IMR-90 (cell line): ENCODE measurements around the gene ADGRB3. TPM values are rescaled to one million over a fixed set of nuclear protein-coding genes. Genes with fewer than 3 reads are reported as not detected.

ENCODE experiments used
- ATAC-seq: fragments of 200-7000 bp; cut with Tn5 transposase; 2 replicates; pipeline ENCODE4 v1.9.1; 2020; ENCODE audit warnings: low read depth, mild to moderate bottlenecking, moderate library complexity
- BruUV-seq: library from RNA; stranded (reverse); fragments of 400-500 nt; replicated peaks from 2 replicates; lab custom pipeline; 2021; lab: Mats Ljungman, UMichigan
- CTCF ChIA-PET: fragments of 300-600 bp; formaldehyde crosslinking; extraction: SDS; loops from one replicate; lab custom pipeline; 2021; ENCODE audit warnings: antibody characterized with exemption; lab: Yijun Ruan, JAX
- POLR2A ChIA-PET: fragments of 300-600 bp; sonication (Branson Sonifier 250); formaldehyde crosslinking; loops from one replicate; lab custom pipeline; 2022; ENCODE audit warnings: antibody characterized with exemption; ENCODE audit not compliant: unreplicated experiment; lab: Charles Lee
- DNase-seq: peaks from one replicate; pipeline ENCODE4 v3.0.0; 2013
- H2AFZ ChIP-seq: replicated peaks from 2 replicates; pipeline ENCODE3; 2013; ENCODE audit warnings: low read length, mild to moderate bottlenecking; ENCODE audit not compliant: poor library complexity
- H2AK5ac ChIP-seq: 2 replicates; pipeline ENCODE4 v1.6.1; 2013; ENCODE audit warnings: low read depth, low read length, inconsistent platforms
- H2AK9ac ChIP-seq: replicated peaks from 2 replicates; pipeline ENCODE3; 2013; ENCODE audit warnings: mild to moderate bottlenecking, low read depth, low read length, moderate library complexity; ENCODE audit not compliant: poor library complexity
- H2BK120ac ChIP-seq: 2 replicates; pipeline ENCODE4 v1.6.1; 2013; ENCODE audit warnings: low read depth, low read length, inconsistent platforms
- H2BK15ac ChIP-seq: 3 replicates; pipeline ENCODE4 v1.6.1; 2013; ENCODE audit warnings: low read depth, low read length, inconsistent platforms
- H2BK20ac ChIP-seq: 2 replicates; pipeline ENCODE4 v1.6.1; 2013; ENCODE audit warnings: low read depth, mild to moderate bottlenecking, inconsistent platforms, low read length, moderate library complexity
- H2BK5ac ChIP-seq: 2 replicates; pipeline ENCODE4 v1.6.1; 2013; ENCODE audit warnings: mild to moderate bottlenecking, low read depth, low read length, inconsistent platforms; ENCODE audit not compliant: poor library complexity, severe bottlenecking
- H3K14ac ChIP-seq: replicated peaks from 2 replicates; pipeline ENCODE4 v1.6.1; 2013; ENCODE audit warnings: low read depth, low read length, inconsistent platforms
- H3K18ac ChIP-seq: 2 replicates; pipeline ENCODE4 v1.6.1; 2013; ENCODE audit warnings: low read depth, low read length, control low read depth
- H3K23ac ChIP-seq: 2 replicates; pipeline ENCODE4 v1.6.1; 2013; ENCODE audit warnings: low read depth, low read length, inconsistent platforms
- H3K27ac ChIP-seq: 2 replicates; pipeline ENCODE4 v1.5.1; 2013; ENCODE audit warnings: mild to moderate bottlenecking, control low read depth, low read length; ENCODE audit not compliant: insufficient read depth
- H3K27me3 ChIP-seq: 2 replicates; pipeline ENCODE4 v1.6.1; 2013; ENCODE audit warnings: low read length; ENCODE audit not compliant: control insufficient read depth, insufficient read depth
- H3K36me3 ChIP-seq: 2 replicates; pipeline ENCODE4 v1.6.1; 2013; ENCODE audit warnings: low read length, mixed read lengths; ENCODE audit not compliant: control insufficient read depth, insufficient read depth
- H3K4ac ChIP-seq: 2 replicates; pipeline ENCODE4 v1.6.1; 2013; ENCODE audit warnings: low read depth, low read length, inconsistent platforms
- H3K4me1 ChIP-seq: 2 replicates; pipeline ENCODE4 v1.6.1; 2013; ENCODE audit warnings: low read length, mixed read lengths; ENCODE audit not compliant: control insufficient read depth, insufficient read depth
- H3K4me2 ChIP-seq: 2 replicates; pipeline ENCODE4 v1.6.1; 2013; ENCODE audit warnings: low read depth, mild to moderate bottlenecking, control low read depth, low read length, moderate library complexity
- H3K4me3 ChIP-seq: 2 replicates; pipeline ENCODE4 v1.5.1; 2013; ENCODE audit warnings: low read depth, mild to moderate bottlenecking, control low read depth, low read length, moderate library complexity; ENCODE audit not compliant: insufficient read depth
- H3K56ac ChIP-seq: 2 replicates; pipeline ENCODE4 v1.6.1; 2013; ENCODE audit warnings: low read length, inconsistent platforms; ENCODE audit not compliant: insufficient read depth; ENCODE audit errors: extremely low read depth
- H3K79me1 ChIP-seq, 2 experiments: 2 replicates each; pipeline ENCODE4 v1.6.1; 2013; ENCODE audit warnings: low read length in 2 of 2, inconsistent platforms in 1 of 2, low read depth in 1 of 2
- H3K9ac ChIP-seq: 2 replicates; pipeline ENCODE4 v1.6.1; 2013; ENCODE audit warnings: low read depth, low read length, control low read depth
- H3K9me1 ChIP-seq: 2 replicates; pipeline ENCODE4 v1.6.1; 2013; ENCODE audit warnings: low read length, inconsistent platforms; ENCODE audit not compliant: insufficient read depth
- H3K9me3 ChIP-seq: 2 replicates; pipeline ENCODE4 v1.6.1; 2013; ENCODE audit warnings: low read length; ENCODE audit not compliant: control insufficient read depth, insufficient read depth
- H4K20me1 ChIP-seq: 2 replicates; pipeline ENCODE4 v1.6.1; 2013; ENCODE audit warnings: low read length, inconsistent platforms; ENCODE audit not compliant: insufficient read depth
- H4K5ac ChIP-seq: 2 replicates; pipeline ENCODE4 v1.6.1; 2013; ENCODE audit warnings: mild to moderate bottlenecking, low read depth, low read length, control low read depth
- H4K8ac ChIP-seq, 2 experiments: 2 replicates each; pipeline ENCODE4 v1.6.1; 2013; ENCODE audit warnings: low read depth in 2 of 2, low read length in 2 of 2, control low read depth in 1 of 2, inconsistent platforms in 1 of 2
- H4K91ac ChIP-seq: 2 replicates; pipeline ENCODE4 v1.6.1; 2013; ENCODE audit warnings: low read depth, low read length, inconsistent platforms; ENCODE audit not compliant: insufficient read depth
- BHLHE40 ChIP-seq: fragments of 150-350 bp; IDR thresholded peaks from 2 replicates; pipeline ENCODE4 v1.6.1; 2016; ENCODE audit warnings: mild to moderate bottlenecking, low read depth, low read length
- CEBPB ChIP-seq: IDR thresholded peaks from 2 replicates; pipeline ENCODE4 v1.6.1; 2012; ENCODE audit warnings: low read depth, low read length, improper control_type of control experiment
- CHD1 ChIP-seq: IDR thresholded peaks from 2 replicates; pipeline ENCODE4 v1.6.1; 2012; ENCODE audit warnings: low read depth, low read length, improper control_type of control experiment
- CTCF ChIP-seq: conservative IDR thresholded peaks from 2 replicates; pipeline ENCODE4 v1.5.1; 2012; ENCODE audit warnings: mild to moderate bottlenecking, low read depth, low read length, improper control_type of control experiment
- ELK1 ChIP-seq: fragments of 150-350 bp; IDR thresholded peaks from 2 replicates; pipeline ENCODE4 v1.6.1; 2016; ENCODE audit warnings: low read depth, mild to moderate bottlenecking, low read length, moderate library complexity, borderline replicate concordance
- MAFK ChIP-seq: IDR thresholded peaks from 2 replicates; pipeline ENCODE4 v1.6.1; 2012; ENCODE audit warnings: low read depth, low read length, improper control_type of control experiment
- MAZ ChIP-seq: IDR thresholded peaks from 2 replicates; pipeline ENCODE4 v1.6.1; 2012; ENCODE audit warnings: low read depth, mild to moderate bottlenecking, low read length, improper control_type of control experiment, moderate library complexity, borderline replicate concordance
- MXI1 ChIP-seq: IDR thresholded peaks from 2 replicates; pipeline ENCODE4 v1.6.1; 2012; ENCODE audit warnings: low read depth, mild to moderate bottlenecking, low read length, moderate library complexity, borderline replicate concordance
- NFE2L2 ChIP-seq: fragments of 150-350 bp; IDR thresholded peaks from 2 replicates; pipeline ENCODE4 v1.6.1; 2016; ENCODE audit warnings: low read depth, mild to moderate bottlenecking, low read length
- POLR2A ChIP-seq: IDR thresholded peaks from 2 replicates; pipeline ENCODE4 v1.6.1; 2012; ENCODE audit warnings: mild to moderate bottlenecking, low read depth, low read length
- RAD21 ChIP-seq: IDR thresholded peaks from 2 replicates; pipeline ENCODE4 v1.6.1; 2012; ENCODE audit warnings: low read length, improper control_type of control experiment
- RCOR1 ChIP-seq: IDR thresholded peaks from 2 replicates; pipeline ENCODE4 v1.6.1; 2012; ENCODE audit warnings: mild to moderate bottlenecking, low read length, improper control_type of control experiment; ENCODE audit not compliant: insufficient replicate concordance
- RFX5 ChIP-seq: IDR thresholded peaks from 2 replicates; pipeline ENCODE4 v1.8.0; 2012; ENCODE audit warnings: low read depth, mild to moderate bottlenecking, low read length, moderate library complexity
- SMC3 ChIP-seq: fragments of 150-350 bp; IDR thresholded peaks from 2 replicates; pipeline ENCODE4 v1.6.1; 2016; ENCODE audit warnings: low read depth, mild to moderate bottlenecking, antibody characterized with exemption, low read length, moderate library complexity
- USF2 ChIP-seq: fragments of 150-350 bp; IDR thresholded peaks from 2 replicates; pipeline ENCODE4 v1.6.1; 2017; ENCODE audit warnings: mild to moderate bottlenecking, antibody characterized with exemption, low read length, low read depth
- WGBS, 2 experiments: methylation state at CpG; one replicate each; pipeline versions ENCODE4 v1.1.5 to v1.1.7; 2013; ENCODE audit warnings: missing lambda C conversion rate in 2 of 2; ENCODE audit not compliant: insufficient read length in 1 of 2; ENCODE audit errors: extremely low coverage in 2 of 2; 5-methylcytosine and 5-hydroxymethylcytosine counted together
- dilution Hi-C: fragments of 300-500 bp; cut with HindIII; formaldehyde crosslinking; loops from one replicate; pipeline ENCODE4 v1.14.3; 2018; ENCODE audit warnings: low sequenced_read_pairs; ENCODE audit not compliant: unreplicated experiment
- in situ Hi-C: fragments of 300-500 bp; cut with MboI; formaldehyde crosslinking; loops from 3 replicates; pipeline ENCODE4 v1.14.3; 2019; ENCODE audit warnings: low sequenced_read_pairs, inconsistent platforms, mixed read lengths
- intact Hi-C: fragments of 100-400 bp; cut with micrococcal nuclease; formaldehyde crosslinking; loops from 2 replicates; pipeline ENCODE4 v1.10.0; 2022
- polyA plus RNA-seq, 3 experiments: library from polyadenylated mRNA; depleted of rRNA; stranded (reverse); fragments of >200 nt; gene quantifications; 2 replicates each; pipeline ENCODE4 v1.2.3, GENCODE V29; 2012; ENCODE audit warnings: low replicate concordance in 1 of 3
- total RNA-seq: library from RNA; depleted of rRNA; stranded (reverse); fragments of >200 nt; gene quantifications from 2 replicates; pipeline ENCODE4 v1.2.3, GENCODE V29; 2012

ADGRB3 gene
- total and polyA plus RNA-seq, 2 of the 4 experiments (the other 2 are of a cell fraction), result not detected

GRCh38 chr6:68719761-68720160, 84.7 kb downstream of the ADGRB3 start:
- H4K5ac ChIP-seq, result no peak overlapping the region
- CTCF ChIA-PET, result no interaction called here
- no peaks in the 10 kb centered on the region for H3K27me3 ChIP-seq
- no peak overlapping the region for H3K4me2 ChIP-seq
- DNase-seq, result no peak
- dilution Hi-C loops, result no loop called here
- H2BK120ac ChIP-seq, result no peak overlapping the region
- no peak overlapping the region for H3K27ac ChIP-seq
- WGBS, 2 experiments, result no CpG with 5 or more reads among the region's 2 CpGs
- H2AK5ac ChIP-seq, result no peak overlapping the region
- no peak overlapping the region for H4K8ac ChIP-seq
- no peak overlapping the region for H3K4me3 ChIP-seq
- in situ Hi-C loops, result no loop called here
- no peaks in the 10 kb centered on the region for H4K20me1 ChIP-seq
- H2BK15ac ChIP-seq, result no peak overlapping the region
- no TSS peak for BruUV-seq
- H2AK9ac ChIP-seq, result no peak overlapping the region
- no peak overlapping the region for H2BK20ac ChIP-seq
- no peak overlapping the region for H2BK5ac ChIP-seq
- no peak for TF ChIP-seq POLR2A
- TF ChIP-seq RAD21, result no peak
- no peak for TF ChIP-seq RCOR1
- no peak for TF ChIP-seq BHLHE40
- no peak for TF ChIP-seq CTCF
- no peak for TF ChIP-seq CHD1
- no peak for TF ChIP-seq MXI1
- no peak for TF ChIP-seq MAZ
- TF ChIP-seq RFX5, result no peak
- TF ChIP-seq ELK1, result no peak
- TF ChIP-seq USF2, result no peak
- no peak for TF ChIP-seq NFE2L2
- no peak for TF ChIP-seq MAFK
- TF ChIP-seq CEBPB, result no peak
- no peak for TF ChIP-seq SMC3
- no peaks in the 10 kb centered on the region for H3K36me3 ChIP-seq
- POLR2A ChIA-PET, result no interaction called here
- H3K4me1 ChIP-seq, result no peaks in the 10 kb centered on the region
- H2AFZ ChIP-seq, result no peak overlapping the region
- no peak overlapping the region for H3K18ac ChIP-seq
- H3K4ac ChIP-seq, result no peak overlapping the region
- no peaks in the 10 kb centered on the region for H3K9me1 ChIP-seq
- no peak overlapping the region for H4K91ac ChIP-seq
- no peak for ATAC-seq
- H3K23ac ChIP-seq, result no peak overlapping the region
- intact Hi-C loops, result no loop called here
- no peak overlapping the region for H3K56ac ChIP-seq
- H3K9me3 ChIP-seq, result no peaks in the 10 kb centered on the region
- no peaks in the 10 kb centered on the region for H3K79me1 ChIP-seq
- H3K9ac ChIP-seq, result no peak overlapping the region
- H3K14ac ChIP-seq, result no peak overlapping the region
